Motor neuron (in vitro differentiated cells): ENCODE measurements around the gene EME1. TPM values are rescaled to one million over a fixed set of nuclear protein-coding genes. Genes with fewer than 3 reads are reported as not detected.
A peak's percentile ranks its signal among the peaks of the same experiment; 100 is the strongest.

ENCODE experiments used
- ATAC-seq, 8 experiments: fragments of 200-7000 bp; cut with Tn5 transposase; replicated peaks in 6 of 8; 2 replicates each; pipeline ENCODE4 v1.8.0; 2021; ENCODE audit warnings: mild to moderate bottlenecking in 8 of 8, moderate library complexity in 8 of 8
- H3K27ac ChIP-seq, 2 donors: fragments of 250-450 bp; sonication (Bioruptor Pico); 2 replicates each; pipeline ENCODE4 v1.9.0; 2021; ENCODE audit warnings: antibody characterized with exemption in 2 of 2, mild to moderate bottlenecking in 2 of 2, moderate library complexity in 1 of 2
- H3K4me1 ChIP-seq, 2 donors: fragments of 250-450 bp; sonication (Bioruptor Pico); replicated peaks in 1 of 2; 2 replicates each; pipeline ENCODE4 v1.6.1; 2021; ENCODE audit warnings: antibody characterized with exemption in 2 of 2, mild to moderate bottlenecking in 2 of 2, moderate library complexity in 1 of 2
- H3K4me3 ChIP-seq, 5 donors: fragments of 250-450 bp; sonication (Bioruptor Pico); 2 replicates each; pipeline ENCODE4 v1.9.0; 2021; ENCODE audit warnings: antibody characterized with exemption in 5 of 5, mild to moderate bottlenecking in 5 of 5, moderate library complexity in 4 of 5
- WGBS, 10 experiments: fragments of 450-650 bp; shearing (Covaris generic); methylation state at CpG; one replicate each; pipeline ENCODE4 v1.0.0; 2022; 5-methylcytosine and 5-hydroxymethylcytosine counted together
- in situ Hi-C, 9 experiments: fragments of 400-800 bp; cut with MboI; loops; one replicate each; pipeline ENCODE4 v1.15.0; 2021; ENCODE audit warnings: low sequenced_read_pairs in 9 of 9, low pct_unique_long_range_greater_than_20kb in 2 of 9; ENCODE audit not compliant: unreplicated experiment in 9 of 9
- total RNA-seq, 8 experiments: library from RNA; unstranded; fragments of 300-600 nt; gene quantifications; 2 replicates each; pipeline versions ENCODE4 v1.2.3 to v1.2.4, GENCODE V29; 2022

The EME1 gene
- total RNA-seq, 8 experiments from 2014 or later, result 0.66 to 14.5 (median 5.7) TPM

DNA sequence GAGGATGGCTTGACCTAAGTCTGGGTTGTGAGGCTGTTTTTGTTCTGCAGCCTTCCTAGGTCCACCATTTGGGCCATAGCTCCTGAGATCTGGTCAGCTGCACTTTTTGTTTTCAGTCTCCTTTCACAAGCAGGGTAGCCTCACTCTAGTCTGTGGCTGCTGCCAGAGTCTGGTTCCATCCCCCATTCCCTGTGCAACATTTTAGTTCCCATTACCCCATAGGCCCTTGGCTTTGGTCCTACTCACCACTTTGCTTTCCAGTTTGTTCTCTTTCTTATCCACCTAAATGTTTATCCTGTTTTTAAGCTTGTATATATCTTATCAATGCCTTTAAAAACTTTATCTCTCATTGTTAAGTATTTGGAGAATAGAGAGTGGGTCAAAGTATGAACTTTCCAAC, 33.6 kb upstream of the EME1 start:
- in situ Hi-C loops, result no loop called here
- no peaks in the 10 kb centered on the region for H3K4me1 ChIP-seq
- no peak overlapping the region for H3K4me3 ChIP-seq
- ATAC-seq, result no peak
- no peak overlapping the region for H3K27ac ChIP-seq

DNA sequence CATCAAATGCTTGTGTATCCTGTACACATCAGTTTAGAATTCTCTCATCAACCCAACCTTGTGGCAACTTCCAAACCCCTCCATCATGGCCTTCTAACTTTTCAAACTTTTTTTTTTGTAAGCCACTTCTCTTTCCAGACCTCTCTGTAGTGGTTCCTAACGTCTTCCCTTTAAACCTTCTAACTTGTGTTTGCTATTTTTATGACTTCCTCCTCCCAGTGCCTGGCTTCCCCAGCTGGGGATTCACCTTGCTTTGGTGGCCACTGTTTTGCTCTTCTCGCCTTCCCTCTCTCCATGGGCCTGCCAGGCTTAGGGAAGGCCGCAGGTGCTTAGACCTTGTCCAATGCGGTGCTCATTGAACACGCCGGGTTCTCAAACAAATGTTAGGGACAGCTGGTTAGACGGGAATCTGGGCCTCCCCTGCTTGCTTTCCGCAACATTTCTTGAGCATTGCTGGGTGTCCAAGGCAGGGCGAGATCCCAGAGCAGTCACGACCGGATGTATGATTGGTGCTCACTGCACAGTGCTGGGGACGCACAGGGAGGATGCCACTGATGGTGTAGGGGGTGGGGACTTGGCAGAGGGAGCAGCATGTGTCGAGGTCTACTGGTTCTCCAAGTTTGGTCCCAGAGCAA, 28.2 kb upstream of the EME1 start:
- Histone ChIP-seq H3K4me3 (peak overlapping the region in 1 of 5 donors; percentile 58), H3K4me1 (peaks cover 11 to 12% of the 10 kb centered on the region in 2 donors), H3K27ac (no peak overlapping the region)
- no peak for ATAC-seq
- in situ Hi-C loops, result no loop called here
- WGBS, 10 experiments, result 34 to 92% (median 70%) methylated on average over 1 to 8 of the region's 13 CpGs

DNA sequence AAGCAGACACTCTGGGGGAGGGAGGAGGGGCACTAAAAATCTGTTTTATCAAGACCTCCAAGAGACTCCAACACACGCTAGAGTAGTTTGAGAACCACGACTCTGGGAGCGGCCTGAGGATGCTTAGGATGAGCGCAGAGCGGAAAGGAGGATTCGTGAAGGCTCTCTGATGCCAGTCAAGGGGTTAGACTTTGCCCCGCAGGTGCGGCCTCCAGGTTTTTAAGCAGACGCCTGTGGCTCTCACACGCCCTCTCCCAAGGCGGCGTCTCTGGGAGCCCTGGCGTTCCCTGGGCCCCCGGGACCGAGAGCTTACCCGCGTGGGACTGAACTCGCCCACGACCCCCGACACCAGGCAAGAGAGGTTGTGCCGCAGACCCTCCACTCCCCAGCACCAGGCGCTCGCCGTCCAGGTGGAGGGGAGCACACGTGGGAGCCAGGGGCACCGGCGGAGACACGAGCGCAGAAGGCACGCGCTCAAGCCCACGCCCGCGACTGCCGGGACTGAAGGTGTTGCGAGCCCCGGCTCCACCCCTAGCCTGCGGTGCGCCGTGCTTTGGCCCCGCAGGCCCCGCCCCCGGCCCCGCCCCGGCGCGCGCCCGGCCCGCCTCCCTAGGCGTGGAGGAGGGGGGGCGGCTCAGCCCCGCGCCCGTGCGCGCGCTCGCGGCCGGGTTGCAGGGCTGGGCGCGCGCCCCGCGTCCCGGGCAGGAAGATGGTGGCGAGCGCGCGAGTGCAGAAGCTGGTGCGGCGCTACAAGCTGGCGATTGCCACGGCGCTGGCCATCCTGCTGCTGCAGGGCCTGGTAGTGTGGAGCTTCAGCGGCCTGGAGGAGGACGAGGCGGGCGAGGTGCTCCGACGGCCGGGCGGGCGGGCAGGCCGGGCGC, 27.4 kb upstream of the EME1 start, which contains the start of gene XYLT2:
Gene XYLT2, plus strand, starts transcription at position 695 of the 881 bp plus-strand sequence. Its CDS starts 15 bp downstream, at position 710.
- Histone ChIP-seq H3K27ac (peak within 1 kb of the TSS; percentile 81 to 89), H3K4me1 (peaks cover 11 to 12% of the 10 kb centered on the region in 2 donors), H3K4me3 (peak within 1 kb of the TSS; percentile 58 to 87 (median 78))
- ATAC-seq, result peak; percentile 74 to 89 (median 86)
- 0 to 80% (median 13%) methylated on average over 1 to 9 of the region's 87 CpGs; no CpG with 5 or more reads in 3 of the 10 experiments for WGBS, 10 experiments
- in situ Hi-C loops, result no loop called here

DNA sequence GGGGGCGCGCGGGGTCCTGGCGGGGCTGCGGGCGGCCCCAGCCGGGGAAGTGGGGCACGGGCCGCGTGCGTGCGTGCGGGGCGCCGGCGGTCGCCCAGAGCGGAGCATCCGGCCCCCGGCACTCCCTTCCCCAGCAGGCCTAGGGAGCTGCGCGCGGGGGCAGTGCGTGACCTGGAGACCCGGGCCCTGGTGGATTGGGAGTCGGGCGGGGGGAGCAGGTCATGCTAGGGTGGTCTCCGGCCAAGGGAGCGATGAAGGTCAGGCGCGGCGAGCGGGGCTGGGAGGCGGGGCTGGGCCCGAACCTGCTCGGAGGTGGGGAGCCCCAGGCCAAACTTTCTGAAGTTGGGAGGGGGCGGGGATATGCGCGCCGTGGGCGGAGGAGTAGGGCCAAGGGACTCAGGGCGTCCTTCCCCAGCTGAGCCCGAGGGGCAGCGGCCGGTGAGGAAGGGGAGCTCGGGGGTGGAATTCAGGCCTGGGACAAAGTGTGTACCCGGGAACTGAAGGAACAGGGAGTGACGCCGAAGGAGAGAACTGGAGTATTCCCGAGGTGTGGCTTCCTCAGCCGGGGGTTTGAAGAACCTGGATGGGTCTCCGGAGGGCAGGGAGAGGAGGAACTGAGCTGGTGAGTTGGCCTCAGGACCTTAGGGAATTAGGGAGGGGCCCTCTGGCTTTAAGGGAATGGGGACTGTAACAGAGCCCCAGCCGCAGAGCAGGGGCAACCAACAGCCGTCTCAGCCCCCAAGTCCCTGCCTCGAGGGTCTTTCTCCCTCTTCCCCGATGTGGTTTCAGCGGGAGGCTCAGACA, 26.5 kb upstream of the EME1 start:
- H3K4me3 ChIP-seq, result peak overlapping the region; percentile 58 to 87 (median 78)
- peak; percentile 53 to 78 (median 74) for ATAC-seq
- peaks cover 11 to 12% of the 10 kb centered on the region in 2 donors for H3K4me1 ChIP-seq
- WGBS, 10 experiments, result 0 to 5% (median 0%) methylated on average over 1 to 8 of the region's 57 CpGs; no CpG with 5 or more reads in 5 of the 10 experiments
- in situ Hi-C loops, result no loop called here
- H3K27ac ChIP-seq, result peak overlapping the region; percentile 81 to 89

DNA sequence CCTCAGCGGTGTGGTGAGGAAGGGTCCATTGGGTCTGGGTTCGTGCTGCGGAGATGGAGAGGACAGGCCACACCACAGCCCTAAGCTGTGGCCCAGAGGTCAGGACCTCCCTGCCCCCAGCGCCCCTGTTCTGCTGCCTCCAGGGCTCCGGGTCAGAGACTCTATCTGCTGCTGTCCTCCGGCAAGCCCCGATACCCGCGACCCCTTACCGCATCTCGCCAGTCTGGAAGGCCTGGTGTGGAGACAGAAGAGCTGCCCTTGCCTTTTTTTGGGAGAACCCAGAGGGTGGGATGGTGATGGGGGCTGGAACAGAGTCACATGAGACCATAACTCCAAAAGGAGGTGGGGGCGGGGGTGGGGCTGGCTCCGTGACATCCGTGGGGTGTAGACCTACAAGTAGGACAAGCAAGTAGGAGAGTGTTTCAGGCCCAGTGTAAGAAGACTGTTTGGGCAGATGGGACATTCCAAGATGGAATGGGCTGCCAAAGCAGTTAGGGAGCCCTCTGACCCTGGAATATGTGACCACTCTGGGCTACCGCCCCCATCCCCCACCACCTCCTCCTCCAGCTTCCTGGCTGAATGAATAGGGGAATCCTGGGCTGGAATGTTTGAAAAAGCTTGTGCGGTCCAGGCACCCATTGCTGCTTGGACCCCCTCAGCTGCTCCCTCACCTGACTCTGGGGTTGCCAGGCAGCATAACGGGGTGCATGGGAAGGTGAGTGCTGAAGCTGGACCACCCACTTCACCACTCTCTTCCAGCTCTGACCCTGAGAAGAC, 25.7 kb upstream of the EME1 start:
- peak overlapping the region; percentile 58 to 87 (median 78) for H3K4me3 ChIP-seq
- H3K27ac ChIP-seq, result no peak overlapping the region
- peaks cover 11 to 12% of the 10 kb centered on the region in 2 donors for H3K4me1 ChIP-seq
- in situ Hi-C loops, result no loop called here
- WGBS, 10 experiments, result 20 to 60% (median 47%) methylated on average over 1 to 2 of the region's 17 CpGs; no CpG with 5 or more reads in 7 of the 10 experiments
- ATAC-seq, result no peak

DNA sequence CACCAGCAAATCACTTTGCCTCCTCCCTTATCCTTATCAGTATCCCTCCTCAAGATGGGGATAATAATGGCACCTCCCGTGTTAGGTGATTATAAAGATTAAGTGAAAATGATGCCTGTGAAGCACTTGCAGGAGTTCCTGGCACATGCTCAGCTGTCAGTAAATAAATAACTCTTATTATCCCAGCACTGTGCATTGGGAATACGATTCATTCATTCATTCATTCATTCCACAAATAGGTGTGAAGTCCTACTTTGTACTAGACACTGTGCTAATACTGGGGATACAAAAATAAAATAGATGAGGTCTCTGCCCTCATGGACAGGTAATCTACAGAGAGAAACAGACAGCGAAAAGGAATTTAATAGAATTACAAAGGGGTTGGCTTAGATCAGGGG, 25.1 kb upstream of the EME1 start:
- no peak for ATAC-seq
- Histone ChIP-seq H3K27ac (no peak overlapping the region), H3K4me1 (peaks cover 11 to 12% of the 10 kb centered on the region in 2 donors), H3K4me3 (no peak overlapping the region)
- in situ Hi-C loops, result no loop called here
- WGBS, 10 experiments, result 65 to 100% (median 84%) methylated on average over 1 to 3 of the region's 3 CpGs; no CpG with 5 or more reads in 2 of the 10 experiments

DNA sequence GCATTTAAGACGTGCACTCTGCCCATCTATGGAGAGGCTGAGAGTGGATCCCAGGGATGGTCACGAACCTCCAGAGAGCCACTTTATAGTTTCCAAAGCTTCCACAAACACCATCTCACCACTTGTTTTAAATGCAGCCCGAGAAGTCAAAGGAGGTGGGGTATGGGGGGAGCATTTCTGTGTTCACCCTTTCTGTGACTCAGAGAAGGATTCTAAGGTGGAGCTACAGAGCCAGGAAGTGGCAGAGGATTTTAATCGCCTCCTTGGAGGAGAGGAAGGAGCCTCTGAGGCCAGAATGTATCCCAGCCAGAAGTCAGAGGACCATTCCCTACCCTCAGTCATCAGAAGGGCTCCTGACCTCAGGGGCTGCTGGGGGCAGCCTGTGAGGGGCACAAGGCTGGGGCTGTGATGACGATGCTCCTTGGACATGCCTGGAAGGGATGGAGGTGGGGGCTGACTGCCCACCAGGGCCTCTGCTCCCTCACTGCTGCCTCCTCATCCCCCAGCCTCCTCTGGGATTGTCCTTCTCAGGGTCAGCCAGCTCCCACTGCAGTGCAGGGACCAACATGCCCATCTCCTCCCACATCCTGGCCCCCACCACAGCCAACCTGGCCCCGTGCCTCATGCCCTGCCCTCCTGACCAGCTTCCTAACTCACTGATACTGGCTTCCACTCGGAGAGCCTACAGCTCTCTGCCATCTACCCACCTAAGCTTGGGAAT, 24.3 kb upstream of the EME1 start:
- Histone ChIP-seq H3K27ac (no peak overlapping the region), H3K4me1 (peaks cover 11 to 12% of the 10 kb centered on the region in 2 donors), H3K4me3 (no peak overlapping the region)
- WGBS, 10 experiments, result 60 to 100% (median 83%) methylated on average over 1 to 4 of the region's 7 CpGs; no CpG with 5 or more reads in 5 of the 10 experiments
- in situ Hi-C loops, result no loop called here
- peak in 1 of 8 experiments; percentile 5 for ATAC-seq

DNA sequence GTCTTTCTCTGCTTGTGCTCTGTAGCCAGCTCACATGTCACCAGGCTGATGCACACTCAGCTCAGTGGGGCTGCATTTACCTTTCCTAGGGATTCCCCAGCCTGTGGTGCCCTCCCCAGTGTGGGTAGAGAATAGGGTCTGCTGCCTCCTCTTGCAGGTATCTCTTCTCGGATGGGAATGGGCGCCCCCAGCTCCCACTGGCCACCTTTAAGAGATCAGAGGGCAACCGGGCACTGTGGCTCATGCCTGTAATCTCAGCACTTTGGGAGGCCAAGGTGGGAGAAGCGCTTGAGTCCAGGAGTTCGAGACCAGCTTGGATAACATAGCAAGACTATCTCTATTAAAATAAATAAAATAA, 23.8 kb upstream of the EME1 start:
- WGBS, 10 experiments, result 96 to 100% (median 100%) methylated on average over 1 to 4 of the region's 5 CpGs; no CpG with 5 or more reads in 5 of the 10 experiments
- no peak overlapping the region for H3K27ac ChIP-seq
- in situ Hi-C loops, result no loop called here
- ATAC-seq, result no peak
- no peak overlapping the region for H3K4me3 ChIP-seq
- H3K4me1 ChIP-seq, result peaks cover 11 to 12% of the 10 kb centered on the region in 2 donors

DNA sequence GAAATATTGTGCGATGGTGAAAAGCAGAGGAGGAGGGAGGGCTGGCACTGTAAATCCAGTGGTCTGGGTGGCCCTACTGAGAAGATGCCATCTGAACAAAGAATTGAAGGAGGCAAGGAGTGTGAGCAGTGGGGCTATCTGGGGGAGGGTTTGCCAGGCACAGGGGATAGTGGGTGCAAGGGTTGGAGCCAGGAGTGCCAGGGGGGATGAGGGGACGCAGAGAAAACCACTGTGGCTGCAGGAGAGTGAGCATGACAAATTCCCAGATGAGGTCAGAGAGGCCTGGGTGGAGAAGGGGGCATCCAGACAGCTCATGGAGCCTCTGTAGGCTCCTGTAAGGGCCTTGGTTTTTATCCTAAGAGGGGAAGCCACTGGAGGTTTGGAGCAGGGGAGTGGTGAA, 22.3 kb upstream of the EME1 start:
- Histone ChIP-seq H3K4me3 (no peak overlapping the region), H3K27ac (no peak overlapping the region), H3K4me1 (peaks cover 10 to 11% of the 10 kb centered on the region in 2 donors)
- ATAC-seq, result no peak
- in situ Hi-C loops, result no loop called here
- WGBS, 10 experiments, result 100% methylated on average over 1 to 2 of the region's 2 CpGs; no CpG with 5 or more reads in 5 of the 10 experiments

DNA sequence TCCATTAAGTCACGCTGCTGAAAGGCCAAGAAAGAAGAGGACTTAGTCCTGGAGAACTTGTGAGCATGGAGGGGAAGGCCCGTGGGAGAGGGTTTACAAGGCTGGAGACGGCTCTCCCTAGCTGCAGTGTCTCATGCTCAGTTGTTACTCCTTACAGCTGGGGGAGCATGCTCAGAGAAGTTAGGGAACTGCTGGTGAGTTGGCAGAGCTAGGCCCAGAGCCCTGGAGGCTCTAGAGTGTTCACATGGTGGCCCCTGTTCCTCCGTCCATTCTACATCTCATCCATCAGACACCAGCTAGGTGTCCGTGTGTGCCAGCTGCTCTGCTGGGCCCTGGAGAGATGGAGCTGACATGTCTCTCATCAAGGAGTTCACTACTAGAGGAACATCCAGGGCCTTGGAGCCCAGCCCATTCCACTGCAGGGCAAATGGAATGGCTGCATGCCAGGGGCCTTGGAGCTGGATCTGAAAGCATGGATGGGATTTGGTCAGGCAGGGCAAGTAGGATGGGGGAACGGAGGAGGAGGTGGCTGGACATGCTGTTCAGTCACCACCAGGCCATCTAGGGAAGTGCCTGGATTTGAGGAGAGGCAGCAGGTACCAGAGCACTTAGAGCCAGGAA, 20.8 kb upstream of the EME1 start:
- in situ Hi-C loops, result no loop called here
- Histone ChIP-seq H3K4me1 (peaks cover 8% of the 10 kb centered on the region in 2 donors), H3K4me3 (no peak overlapping the region), H3K27ac (no peak overlapping the region)
- WGBS, 10 experiments, result 50 to 100% (median 85%) methylated on average over 1 to 3 of the region's 6 CpGs; no CpG with 5 or more reads in 4 of the 10 experiments
- peak in 1 of 8 experiments; percentile 21 for ATAC-seq
